GM18505 (cell line): ENCODE data around the gene MALAT1.

Source experiments
- ATAC-seq: cut with Tn5 transposase; IDR thresholded peaks from one replicate; pipeline ENCODE4 v1.9.1; 2021; ENCODE audit not compliant: unreplicated experiment
- POLR2A ChIP-seq: IDR thresholded peaks from 4 replicates; pipeline ENCODE4 v1.6.1; 2011; ENCODE audit warnings: borderline replicate concordance; ENCODE audit not compliant: insufficient read depth, insufficient read length; ENCODE audit errors: extremely low read depth

MALAT1 gene

DNA sequence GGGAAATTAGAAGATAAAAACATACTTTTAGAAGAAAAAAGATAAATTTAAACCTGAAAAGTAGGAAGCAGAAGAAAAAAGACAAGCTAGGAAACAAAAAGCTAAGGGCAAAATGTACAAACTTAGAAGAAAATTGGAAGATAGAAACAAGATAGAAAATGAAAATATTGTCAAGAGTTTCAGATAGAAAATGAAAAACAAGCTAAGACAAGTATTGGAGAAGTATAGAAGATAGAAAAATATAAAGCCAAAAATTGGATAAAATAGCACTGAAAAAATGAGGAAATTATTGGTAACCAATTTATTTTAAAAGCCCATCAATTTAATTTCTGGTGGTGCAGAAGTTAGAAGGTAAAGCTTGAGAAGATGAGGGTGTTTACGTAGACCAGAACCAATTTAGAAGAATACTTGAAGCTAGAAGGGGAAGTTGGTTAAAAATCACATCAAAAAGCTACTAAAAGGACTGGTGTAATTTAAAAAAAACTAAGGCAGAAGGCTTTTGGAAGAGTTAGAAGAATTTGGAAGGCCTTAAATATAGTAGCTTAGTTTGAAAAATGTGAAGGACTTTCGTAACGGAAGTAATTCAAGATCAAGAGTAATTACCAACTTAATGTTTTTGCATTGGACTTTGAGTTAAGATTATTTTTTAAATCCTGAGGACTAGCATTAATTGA lies 1.0 kb downstream of the MALAT1 start:
- no peak for TF ChIP-seq POLR2A
- no peak for ATAC-seq

DNA sequence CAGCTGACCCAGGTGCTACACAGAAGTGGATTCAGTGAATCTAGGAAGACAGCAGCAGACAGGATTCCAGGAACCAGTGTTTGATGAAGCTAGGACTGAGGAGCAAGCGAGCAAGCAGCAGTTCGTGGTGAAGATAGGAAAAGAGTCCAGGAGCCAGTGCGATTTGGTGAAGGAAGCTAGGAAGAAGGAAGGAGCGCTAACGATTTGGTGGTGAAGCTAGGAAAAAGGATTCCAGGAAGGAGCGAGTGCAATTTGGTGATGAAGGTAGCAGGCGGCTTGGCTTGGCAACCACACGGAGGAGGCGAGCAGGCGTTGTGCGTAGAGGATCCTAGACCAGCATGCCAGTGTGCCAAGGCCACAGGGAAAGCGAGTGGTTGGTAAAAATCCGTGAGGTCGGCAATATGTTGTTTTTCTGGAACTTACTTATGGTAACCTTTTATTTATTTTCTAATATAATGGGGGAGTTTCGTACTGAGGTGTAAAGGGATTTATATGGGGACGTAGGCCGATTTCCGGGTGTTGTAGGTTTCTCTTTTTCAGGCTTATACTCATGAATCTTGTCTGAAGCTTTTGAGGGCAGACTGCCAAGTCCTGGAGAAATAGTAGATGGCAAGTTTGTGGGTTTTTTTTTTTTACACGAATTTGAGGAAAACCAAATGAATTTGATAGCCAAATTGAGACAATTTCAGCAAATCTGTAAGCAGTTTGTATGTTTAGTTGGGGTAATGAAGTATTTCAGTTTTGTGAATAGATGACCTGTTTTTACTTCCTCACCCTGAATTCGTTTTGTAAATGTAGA lies 1.7 kb downstream of the MALAT1 start:
- TF ChIP-seq POLR2A, result no peak
- ATAC-seq, result no peak

DNA sequence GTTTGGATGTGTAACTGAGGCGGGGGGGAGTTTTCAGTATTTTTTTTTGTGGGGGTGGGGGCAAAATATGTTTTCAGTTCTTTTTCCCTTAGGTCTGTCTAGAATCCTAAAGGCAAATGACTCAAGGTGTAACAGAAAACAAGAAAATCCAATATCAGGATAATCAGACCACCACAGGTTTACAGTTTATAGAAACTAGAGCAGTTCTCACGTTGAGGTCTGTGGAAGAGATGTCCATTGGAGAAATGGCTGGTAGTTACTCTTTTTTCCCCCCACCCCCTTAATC lies 2.3 kb downstream of the MALAT1 start:
- ATAC-seq, result no peak
- no peak for TF ChIP-seq POLR2A

DNA sequence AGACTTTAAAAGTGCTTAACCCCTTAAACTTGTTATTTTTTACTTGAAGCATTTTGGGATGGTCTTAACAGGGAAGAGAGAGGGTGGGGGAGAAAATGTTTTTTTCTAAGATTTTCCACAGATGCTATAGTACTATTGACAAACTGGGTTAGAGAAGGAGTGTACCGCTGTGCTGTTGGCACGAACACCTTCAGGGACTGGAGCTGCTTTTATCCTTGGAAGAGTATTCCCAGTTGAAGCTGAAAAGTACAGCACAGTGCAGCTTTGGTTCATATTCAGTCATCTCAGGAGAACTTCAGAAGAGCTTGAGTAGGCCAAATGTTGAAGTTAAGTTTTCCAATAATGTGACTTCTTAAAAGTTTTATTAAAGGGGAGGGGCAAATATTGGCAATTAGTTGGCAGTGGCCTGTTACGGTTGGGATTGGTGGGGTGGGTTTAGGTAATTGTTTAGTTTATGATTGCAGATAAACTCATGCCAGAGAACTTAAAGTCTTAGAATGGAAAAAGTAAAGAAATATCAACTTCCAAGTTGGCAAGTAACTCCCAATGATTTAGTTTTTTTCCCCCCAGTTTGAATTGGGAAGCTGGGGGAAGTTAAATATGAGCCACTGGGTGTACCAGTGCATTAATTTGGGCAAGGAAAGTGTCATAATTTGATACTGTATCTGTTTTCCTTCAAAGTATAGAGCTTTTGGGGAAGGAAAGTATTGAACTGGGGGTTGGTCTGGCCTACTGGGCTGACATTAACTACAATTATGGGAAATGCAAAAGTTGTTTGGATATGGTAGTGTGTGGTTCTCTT lies 2.8 kb downstream of the MALAT1 start:
- ATAC-seq, result no peak
- no peak for TF ChIP-seq POLR2A

DNA sequence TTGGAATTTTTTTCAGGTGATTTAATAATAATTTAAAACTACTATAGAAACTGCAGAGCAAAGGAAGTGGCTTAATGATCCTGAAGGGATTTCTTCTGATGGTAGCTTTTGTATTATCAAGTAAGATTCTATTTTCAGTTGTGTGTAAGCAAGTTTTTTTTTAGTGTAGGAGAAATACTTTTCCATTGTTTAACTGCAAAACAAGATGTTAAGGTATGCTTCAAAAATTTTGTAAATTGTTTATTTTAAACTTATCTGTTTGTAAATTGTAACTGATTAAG lies 3.4 kb downstream of the MALAT1 start:
- TF ChIP-seq POLR2A, result no peak
- ATAC-seq, result no peak

DNA sequence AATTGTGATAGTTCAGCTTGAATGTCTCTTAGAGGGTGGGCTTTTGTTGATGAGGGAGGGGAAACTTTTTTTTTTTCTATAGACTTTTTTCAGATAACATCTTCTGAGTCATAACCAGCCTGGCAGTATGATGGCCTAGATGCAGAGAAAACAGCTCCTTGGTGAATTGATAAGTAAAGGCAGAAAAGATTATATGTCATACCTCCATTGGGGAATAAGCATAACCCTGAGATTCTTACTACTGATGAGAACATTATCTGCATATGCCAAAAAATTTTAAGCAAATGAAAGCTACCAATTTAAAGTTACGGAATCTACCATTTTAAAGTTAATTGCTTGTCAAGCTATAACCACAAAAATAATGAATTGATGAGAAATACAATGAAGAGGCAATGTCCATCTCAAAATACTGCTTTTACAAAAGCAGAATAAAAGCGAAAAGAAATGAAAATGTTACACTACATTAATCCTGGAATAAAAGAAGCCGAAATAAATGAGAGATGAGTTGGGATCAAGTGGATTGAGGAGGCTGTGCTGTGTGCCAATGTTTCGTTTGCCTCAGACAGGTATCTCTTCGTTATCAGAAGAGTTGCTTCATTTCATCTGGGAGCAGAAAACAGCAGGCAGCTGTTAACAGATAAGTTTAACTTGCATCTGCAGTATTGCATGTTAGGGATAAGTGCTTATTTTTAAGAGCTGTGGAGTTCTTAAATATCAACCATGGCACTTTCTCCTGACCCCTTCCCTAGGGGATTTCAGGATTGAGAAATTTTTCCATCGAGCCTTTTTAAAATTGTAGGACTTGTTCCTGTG lies 3.9 kb downstream of the MALAT1 start:
- no peak for ATAC-seq
- no peak for TF ChIP-seq POLR2A

DNA sequence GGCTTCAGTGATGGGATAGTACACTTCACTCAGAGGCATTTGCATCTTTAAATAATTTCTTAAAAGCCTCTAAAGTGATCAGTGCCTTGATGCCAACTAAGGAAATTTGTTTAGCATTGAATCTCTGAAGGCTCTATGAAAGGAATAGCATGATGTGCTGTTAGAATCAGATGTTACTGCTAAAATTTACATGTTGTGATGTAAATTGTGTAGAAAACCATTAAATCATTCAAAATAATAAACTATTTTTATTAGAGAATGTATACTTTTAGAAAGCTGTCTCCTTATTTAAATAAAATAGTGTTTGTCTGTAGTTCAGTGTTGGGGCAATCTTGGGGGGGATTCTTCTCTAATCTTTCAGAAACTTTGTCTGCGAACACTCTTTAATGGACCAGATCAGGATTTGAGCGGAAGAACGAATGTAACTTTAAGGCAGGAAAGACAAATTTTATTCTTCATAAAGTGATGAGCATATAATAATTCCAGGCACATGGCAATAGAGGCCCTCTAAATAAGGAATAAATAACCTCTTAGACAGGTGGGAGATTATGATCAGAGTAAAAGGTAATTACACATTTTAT lies 4.6 kb downstream of the MALAT1 start:
- TF ChIP-seq POLR2A, result no peak
- no peak for ATAC-seq

DNA sequence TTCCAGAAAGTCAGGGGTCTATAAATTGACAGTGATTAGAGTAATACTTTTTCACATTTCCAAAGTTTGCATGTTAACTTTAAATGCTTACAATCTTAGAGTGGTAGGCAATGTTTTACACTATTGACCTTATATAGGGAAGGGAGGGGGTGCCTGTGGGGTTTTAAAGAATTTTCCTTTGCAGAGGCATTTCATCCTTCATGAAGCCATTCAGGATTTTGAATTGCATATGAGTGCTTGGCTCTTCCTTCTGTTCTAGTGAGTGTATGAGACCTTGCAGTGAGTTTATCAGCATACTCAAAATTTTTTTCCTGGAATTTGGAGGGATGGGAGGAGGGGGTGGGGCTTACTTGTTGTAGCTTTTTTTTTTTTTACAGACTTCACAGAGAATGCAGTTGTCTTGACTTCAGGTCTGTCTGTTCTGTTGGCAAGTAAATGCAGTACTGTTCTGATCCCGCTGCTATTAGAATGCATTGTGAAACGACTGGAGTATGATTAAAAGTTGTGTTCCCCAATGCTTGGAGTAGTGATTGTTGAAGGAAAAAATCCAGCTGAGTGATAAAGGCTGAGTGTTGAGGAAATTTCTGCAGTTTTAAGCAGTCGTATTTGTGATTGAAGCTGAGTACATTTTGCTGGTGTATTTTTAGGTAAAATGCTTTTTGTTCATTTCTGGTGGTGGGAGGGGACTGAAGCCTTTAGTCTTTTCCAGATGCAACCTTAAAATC lies 5.3 kb downstream of the MALAT1 start:
- no peak for TF ChIP-seq POLR2A
- no peak for ATAC-seq

DNA sequence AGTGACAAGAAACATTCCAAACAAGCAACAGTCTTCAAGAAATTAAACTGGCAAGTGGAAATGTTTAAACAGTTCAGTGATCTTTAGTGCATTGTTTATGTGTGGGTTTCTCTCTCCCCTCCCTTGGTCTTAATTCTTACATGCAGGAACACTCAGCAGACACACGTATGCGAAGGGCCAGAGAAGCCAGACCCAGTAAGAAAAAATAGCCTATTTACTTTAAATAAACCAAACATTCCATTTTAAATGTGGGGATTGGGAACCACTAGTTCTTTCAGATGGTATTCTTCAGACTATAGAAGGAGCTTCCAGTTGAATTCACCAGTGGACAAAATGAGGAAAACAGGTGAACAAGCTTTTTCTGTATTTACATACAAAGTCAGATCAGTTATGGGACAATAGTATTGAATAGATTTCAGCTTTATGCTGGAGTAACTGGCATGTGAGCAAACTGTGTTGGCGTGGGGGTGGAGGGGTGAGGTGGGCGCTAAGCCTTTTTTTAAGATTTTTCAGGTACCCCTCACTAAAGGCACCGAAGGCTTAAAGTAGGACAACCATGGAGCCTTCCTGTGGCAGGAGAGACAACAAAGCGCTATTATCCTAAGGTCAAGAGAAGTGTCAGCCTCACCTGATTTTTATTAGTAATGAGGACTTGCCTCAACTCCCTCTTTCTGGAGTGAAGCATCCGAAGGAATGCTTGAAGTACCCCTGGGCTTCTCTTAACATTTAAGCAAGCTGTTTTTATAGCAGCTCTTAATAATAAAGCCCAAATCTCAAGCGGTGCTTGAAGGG lies 6.0 kb downstream of the MALAT1 start:
- ATAC-seq, result no peak
- no peak for TF ChIP-seq POLR2A

DNA sequence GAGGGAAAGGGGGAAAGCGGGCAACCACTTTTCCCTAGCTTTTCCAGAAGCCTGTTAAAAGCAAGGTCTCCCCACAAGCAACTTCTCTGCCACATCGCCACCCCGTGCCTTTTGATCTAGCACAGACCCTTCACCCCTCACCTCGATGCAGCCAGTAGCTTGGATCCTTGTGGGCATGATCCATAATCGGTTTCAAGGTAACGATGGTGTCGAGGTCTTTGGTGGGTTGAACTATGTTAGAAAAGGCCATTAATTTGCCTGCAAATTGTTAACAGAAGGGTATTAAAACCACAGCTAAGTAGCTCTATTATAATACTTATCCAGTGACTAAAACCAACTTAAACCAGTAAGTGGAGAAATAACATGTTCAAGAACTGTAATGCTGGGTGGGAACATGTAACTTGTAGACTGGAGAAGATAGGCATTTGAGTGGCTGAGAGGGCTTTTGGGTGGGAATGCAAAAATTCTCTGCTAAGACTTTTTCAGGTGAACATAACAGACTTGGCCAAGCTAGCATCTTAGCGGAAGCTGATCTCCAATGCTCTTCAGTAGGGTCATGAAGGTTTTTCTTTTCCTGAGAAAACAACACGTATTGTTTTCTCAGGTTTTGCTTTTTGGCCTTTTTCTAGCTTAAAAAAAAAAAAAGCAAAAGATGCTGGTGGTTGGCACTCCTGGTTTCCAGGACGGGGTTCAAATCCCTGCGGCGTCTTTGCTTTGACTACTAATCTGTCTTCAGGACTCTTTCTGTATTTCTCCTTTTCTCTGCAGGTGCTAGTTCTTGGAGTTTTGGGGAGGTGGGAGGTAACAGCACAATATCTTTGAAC lies 6.8 kb downstream of the MALAT1 start:
- ATAC-seq, result no peak
- no peak for TF ChIP-seq POLR2A

DNA sequence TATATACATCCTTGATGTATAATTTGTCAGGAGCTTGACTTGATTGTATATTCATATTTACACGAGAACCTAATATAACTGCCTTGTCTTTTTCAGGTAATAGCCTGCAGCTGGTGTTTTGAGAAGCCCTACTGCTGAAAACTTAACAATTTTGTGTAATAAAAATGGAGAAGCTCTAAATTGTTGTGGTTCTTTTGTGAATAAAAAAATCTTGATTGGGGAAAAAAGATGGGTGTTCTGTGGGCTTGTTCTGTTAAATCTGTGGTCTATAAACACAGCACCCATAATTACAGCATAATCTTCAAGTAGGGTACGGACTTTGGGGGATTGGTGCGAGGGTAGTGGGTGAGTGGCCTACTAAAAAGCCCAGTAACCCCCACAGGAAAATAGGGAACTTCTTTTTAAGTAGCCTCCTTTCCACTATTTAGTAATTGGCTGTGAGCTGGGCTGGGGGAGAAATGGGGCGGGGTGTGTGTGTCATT lies 7.5 kb downstream of the MALAT1 start:
- TF ChIP-seq POLR2A, result no peak
- peak; percentile 3 for ATAC-seq
